Measurements from ENCODE around the gene SPDYE5.

SPDYE5 gene

DNA sequence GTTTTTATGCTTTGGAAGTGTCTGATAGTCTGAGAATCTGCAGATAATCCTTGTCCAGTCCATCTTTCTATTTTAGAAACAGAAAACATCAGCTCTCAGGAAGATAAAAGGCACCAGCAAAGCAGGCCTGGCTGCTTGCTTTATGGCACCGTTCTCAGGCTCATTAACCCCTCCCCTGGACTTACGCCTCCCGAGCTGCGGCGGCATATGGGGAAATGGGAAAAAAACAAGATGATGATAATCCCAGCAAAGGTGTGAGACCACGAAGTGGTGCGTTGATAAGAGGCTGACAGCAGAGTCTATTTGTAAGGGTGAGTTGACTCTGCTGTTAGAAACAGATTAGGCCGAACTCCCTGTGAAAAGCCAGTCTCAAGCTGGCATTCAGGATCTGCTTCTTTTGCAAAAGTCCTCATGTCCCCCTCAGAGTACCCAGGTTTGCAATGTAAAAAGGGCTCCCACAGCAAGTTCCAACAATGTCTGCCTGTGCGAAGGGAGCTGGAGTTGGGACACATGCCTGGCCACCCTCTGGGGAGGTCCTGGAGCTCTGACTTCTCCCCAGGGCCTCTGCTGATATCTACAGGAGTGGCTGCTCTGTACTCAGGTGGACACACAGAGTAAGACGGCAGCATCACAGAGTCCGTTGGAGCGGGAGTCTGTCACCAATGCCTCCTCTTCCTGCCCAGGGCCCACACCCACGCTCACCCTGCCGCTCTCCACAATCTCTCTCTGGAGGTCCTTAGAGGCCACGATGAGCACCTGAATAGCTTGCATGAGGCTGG lies 54.3 kb downstream of the SPDYE5 start:
- TF ChIP-seq CTCF (IDR thresholded peaks at IDR 0.05): no peak
- no peak for TF ChIP-seq ZFX (IDR thresholded peaks at IDR 0.05; ENCODE audit: borderline replicate concordance)
- H3K27ac ChIP-seq: no peak overlapping the region

Measured in 22Rv1 (cell line).